H1 (cell line): ENCODE data around the gene SLC6A6. TPM values are rescaled to one million over a fixed set of nuclear protein-coding genes. Genes with fewer than 3 reads are reported as not detected.

Experiments used
- JUN ChIP-seq: IDR thresholded peaks from 2 replicates; pipeline ENCODE4 v1.6.1; 2011; ENCODE audit warnings: low read depth, mild to moderate bottlenecking, improper control_type of control experiment, low read length
- JUND ChIP-seq: IDR thresholded peaks from 2 replicates; pipeline ENCODE4 v1.6.1; 2011; ENCODE audit warnings: mild to moderate bottlenecking, improper control_type of control experiment, low read length
- SAP30 ChIP-seq: fragments of 300-600 bp; sonication (generic); IDR thresholded peaks from 2 replicates; pipeline ENCODE4 v1.7.1; 2012; ENCODE audit warnings: low read length, moderate library complexity, mild to moderate bottlenecking, inconsistent platforms; ENCODE audit not compliant: insufficient read depth, insufficient replicate concordance
- polyA plus RNA-seq, 7 experiments: library from polyadenylated mRNA; depleted of rRNA in 3 of 7; stranded (reverse) in 5 of 7; unstranded in 2 of 7; fragments of >200 nt in 5 of 7; fragments of 200-250 nt in 2 of 7; gene quantifications; 1 replicate in 5 of 7; 2 replicates in 1 of 7; 4 replicates in 1 of 7; pipeline versions ENCODE4 v1.2.1 to v1.2.3, GENCODE V29; 2011 to 2013; ENCODE audit warnings: missing spikeins in 2 of 7, mixed read lengths in 2 of 7
- total RNA-seq: library from RNA; stranded (reverse); fragmentation: NEBNext Ultra II Directional; extraction: Animal tissue kit (Norgen Biotek cat#: 25700); gene quantifications from 2 replicates; pipeline ENCODE4 v1.2.1, GENCODE V29; 2021

Gene SLC6A6
- total and polyA plus RNA-seq, 2 of the 8 experiments (the other 6 are each of a cell fraction or from before 2014, with no cell fraction given), result 66.2 to 144 TPM

GRCh38 chr3:14536055-14536815 lies 133.8 kb downstream of the SLC6A6 start (continued):
- no peak for TF ChIP-seq SAP30
- no peak for TF ChIP-seq JUN
- no peak for TF ChIP-seq JUND
- TF ChIP-seq, all 59 proteins: peak for 0
